Activated CD8-positive, alpha-beta memory T cell treated with anti-CD3 and anti-CD28 coated beads, Interleukin-2, amount 50 U/mL, for 24 hours (primary cell): ENCODE measurements around the gene RAD51D.
"Not testable (repeated sequence)": the region's sequence is repeated elsewhere in the genome, so short reads cannot be mapped to it uniquely, and the experiment has no call there.

Experiments used
- DNase-seq: peaks from one replicate; pipeline ENCODE4 v3.0.0-alpha.2; 2020; ENCODE audit errors: extremely low read depth

RAD51D gene

GRCh38 chr17:35141681-35142466 lies 22.2 kb upstream of the RAD51D start, which contains the start of gene NLE1:
Gene NLE1 (minus strand): TSS chr17:35142303. CDS start chr17:35142275, 28 bp downstream.
- peak; percentile 62 for DNase-seq

DNA sequence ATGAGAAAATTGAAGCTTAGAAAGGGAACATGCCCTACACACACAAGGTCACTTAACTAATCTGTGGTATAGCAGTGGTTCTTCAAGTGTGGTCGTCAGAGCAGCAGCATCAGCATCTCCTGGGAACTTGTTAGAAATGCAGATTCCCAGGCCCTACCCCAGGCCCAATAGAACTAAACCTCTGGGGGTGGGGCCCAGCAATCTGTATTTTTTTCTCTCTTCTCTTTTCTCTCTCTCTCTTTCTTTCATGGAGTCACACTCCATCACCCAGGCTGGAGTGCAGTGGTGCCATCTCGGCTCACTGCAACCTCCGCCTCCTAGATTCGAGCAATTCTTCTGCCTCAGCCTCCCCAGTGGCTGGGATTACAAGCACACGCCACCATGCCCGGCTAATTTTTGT lies 18.6 kb upstream of the RAD51D start:
- no peak for DNase-seq

- no peak for DNase-seq
These were observed 15.7 kb upstream of the RAD51D start for GRCh38 chr17:35135322-35135721.

GRCh38 chr17:35132816-35133550 lies 13.3 kb upstream of the RAD51D start:
- DNase-seq = no peak

DNA sequence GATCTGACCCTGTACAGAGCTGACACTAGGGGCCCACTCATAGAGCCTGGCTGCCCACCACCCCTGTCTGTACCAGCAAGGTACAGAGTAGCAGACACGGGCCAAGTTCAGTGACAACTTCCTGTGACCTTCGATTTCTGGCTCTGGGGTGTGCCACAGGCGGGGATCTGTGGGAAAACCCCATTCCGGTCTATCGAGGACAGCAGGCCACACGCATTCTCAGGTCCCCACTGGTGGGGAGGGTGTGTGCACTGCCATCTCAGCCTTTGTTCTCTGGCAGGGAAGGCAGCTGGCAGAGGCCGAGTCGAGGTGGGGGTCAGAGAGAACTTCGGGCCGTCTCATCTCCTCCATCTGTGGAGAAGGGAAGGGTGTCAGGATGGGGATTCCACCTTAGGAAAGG lies 12.4 kb upstream of the RAD51D start:
- no peak for DNase-seq

DNA sequence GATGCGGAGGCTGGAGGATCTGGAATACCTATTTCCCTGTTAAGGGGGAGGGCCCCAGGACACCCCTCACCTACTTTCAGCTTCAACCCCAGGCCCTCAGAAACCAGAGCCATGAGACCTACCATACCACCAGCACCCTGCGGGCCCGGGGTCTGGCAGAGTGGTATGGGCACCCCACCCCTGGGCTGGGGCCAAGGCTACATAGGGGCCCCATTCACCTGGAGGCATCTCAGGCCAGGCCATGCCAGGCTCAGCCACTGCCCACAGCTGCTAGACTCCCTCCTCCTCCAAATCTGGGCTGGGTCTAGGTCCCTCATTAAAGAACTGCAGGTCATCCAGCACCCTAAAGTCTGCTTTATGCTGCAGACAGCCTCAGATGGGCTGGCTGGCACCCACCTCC lies 10.7 kb upstream of the RAD51D start:
- DNase-seq = no peak

GRCh38 chr17:35129973-35130351 lies 10.3 kb upstream of the RAD51D start:
- DNase-seq = no peak

DNA sequence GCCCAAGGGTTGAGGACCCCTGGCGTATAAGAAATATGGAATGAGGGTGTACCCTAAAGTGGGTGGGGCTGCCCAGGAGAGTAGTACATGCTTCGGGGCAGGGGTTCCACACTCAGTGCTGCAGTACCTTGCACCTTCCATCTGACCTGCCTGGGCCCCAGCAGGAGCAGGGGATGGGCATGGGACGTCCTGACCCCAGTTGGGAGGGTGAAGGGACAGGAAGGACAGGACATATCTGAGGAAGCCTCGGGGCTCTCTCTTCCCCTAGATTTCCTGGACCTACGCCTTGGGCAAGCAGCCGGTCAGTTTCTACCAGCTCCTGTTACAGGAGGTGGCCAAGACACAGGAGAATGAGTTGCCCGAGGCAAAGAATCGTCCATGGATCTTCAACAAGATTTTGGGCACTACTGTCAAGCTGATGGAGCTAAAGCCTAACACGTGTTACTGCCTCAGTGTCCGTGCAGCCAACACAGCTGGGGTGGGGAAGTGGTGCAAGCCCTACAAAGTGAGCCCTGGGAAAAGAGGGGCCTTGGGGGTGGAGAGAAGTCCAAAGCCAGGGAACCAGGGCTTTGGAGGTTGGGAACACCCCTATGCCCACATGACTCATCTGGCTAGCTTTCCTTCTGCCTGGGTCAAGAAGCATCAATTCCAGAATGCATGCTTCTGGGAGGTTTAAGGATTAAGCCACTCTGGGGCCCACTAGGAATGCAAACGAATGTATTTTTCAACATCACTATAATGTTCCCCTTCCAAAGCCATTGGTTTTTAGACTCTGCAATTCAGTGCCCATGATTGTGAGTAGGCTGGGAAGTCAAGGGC lies 9.7 kb upstream of the RAD51D start:
- no peak for DNase-seq

GRCh38 chr17:35127751-35128514 lies 8.3 kb upstream of the RAD51D start:
- no peak for DNase-seq

DNA sequence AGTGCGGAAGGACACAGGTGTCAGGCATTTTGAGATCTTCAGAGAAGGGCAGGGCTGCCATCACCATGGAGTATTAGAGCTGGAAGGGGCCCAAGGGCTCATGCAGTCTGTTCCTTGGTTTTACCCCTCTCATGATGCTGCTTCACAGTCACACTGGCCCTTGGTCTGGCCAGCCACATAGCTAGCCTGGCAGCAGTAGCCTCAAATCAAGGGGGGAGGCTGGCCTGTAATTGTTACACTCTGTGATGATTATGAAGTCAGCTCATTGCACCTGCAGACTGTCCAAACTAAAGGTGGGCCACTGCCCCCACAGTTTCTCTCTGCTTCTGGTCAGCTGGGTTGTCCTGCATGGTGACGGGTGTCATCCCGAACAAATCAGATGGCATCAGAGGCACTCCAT lies 1.7 kb upstream of the RAD51D start, which contains the start of gene FNDC8:
FNDC8 (plus strand) TSS at position 301 of the 400 bp plus-strand sequence; CDS start at position 380, 79 bp downstream.
- no peak for DNase-seq

DNA sequence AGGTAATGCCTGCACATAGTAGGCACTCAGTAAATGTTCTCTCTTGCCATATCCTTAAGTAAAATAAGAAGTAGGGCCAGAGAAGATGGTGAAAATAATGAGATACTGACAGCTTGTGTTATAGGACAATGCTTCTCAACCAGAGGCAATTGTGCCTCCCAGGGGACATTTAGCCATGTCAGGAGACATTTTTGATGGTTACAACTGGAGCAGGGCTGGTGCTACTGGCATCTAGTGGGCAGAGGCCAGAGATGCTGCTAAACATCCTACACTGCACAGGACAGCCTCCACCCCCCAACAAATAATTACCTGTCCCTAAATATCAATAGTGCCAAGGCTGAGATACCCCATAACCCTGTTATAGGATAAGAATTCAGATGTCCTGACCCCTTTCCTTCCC lies 1.7 kb downstream of the RAD51D start:
- DNase-seq = no peak

DNA sequence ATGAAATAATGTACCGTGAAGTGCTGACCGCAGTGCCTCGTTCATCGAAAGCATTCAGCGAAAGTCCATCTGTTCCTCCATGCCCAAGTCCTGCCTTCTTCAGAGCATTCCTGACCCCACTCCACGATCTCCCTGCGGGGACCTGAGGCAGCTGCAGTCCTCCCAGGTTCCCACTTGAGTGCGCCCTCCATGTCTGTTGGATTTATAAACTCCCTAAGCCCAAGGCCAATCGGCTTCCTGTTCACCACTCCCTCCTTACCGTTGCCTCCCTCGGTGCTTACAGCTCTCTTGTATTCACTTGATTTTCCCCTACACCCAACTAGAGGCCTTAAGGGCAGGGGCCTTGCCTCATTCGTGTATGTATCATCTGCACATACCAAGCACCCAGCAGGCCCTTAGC lies 2.8 kb downstream of the RAD51D start:
- no peak for DNase-seq

DNA sequence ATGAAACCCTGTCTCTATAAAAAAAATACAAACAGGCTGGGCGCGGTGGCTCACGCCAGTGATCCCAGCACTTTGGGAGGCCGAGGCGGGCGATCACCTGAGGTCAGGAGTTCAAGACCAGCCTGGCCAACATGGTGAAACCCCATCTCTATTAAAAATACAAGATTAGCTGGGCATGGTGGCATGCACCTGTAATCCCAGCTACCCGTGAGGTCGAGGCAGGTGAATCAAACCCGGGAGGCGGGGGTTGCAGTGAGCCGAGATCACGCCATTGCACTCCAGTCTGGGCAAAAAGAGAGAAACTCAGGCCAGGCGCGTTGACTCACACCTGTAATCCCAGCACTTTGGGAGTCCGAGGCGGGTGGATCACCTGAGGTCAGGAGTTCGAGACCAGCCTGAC lies 8.9 kb downstream of the RAD51D start:
- DNase-seq = not testable (repeated sequence)

DNA sequence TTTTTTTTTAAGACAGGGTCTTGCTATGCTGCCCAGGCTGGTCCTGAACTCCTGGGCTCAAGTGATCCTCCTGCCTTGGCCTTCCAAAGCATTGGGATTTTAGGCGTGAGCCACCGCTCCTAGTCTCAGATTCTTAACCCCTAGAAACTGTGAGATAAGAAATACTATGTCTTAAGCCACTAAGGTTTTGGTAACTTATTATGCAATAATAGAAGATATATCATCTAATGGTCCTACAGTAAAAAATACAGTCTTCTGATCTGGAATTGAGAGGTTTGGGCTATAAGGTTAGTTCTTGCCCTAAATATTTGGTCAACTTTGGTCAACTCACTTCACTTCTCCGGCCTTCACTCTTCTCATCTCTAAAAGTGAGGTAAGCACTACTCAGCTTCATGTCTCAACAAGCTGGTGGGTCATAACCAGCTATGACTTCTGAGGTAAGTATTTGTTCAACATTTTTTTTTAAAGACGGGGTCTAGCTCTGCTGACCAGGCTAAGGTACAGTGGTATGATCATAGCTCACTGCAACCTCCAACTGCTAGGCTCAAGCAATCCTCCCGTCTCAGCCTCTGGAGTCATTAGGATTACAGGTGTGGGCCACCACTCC lies 14.7 kb downstream of the RAD51D start:
- DNase-seq = no peak

GRCh38 chr17:35103271-35103670 lies 16.4 kb downstream of the RAD51D start:
- no peak for DNase-seq

- no peak for DNase-seq
These were observed 17.9 kb downstream of the RAD51D start for GRCh38 chr17:35101725-35102124.

DNA sequence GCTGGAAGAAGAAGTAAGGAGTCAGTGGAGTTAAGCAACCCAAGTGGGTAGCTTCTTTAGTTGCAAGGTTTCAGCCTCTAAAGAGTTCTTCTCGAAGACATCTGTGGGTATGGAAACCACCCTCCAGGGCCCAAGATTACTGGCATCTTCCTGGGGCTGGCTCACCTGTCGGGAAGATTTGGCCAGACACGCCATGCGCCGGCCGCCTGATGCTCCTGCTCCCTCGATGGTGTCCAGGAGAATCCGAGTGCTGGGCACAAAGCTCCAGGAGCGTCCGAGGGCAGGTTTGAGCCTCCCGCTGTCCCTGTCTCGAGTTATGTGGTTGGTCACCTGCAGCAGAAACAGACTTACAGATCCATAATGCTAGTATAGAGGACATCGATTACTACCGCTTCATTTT lies 18.6 kb downstream of the RAD51D start:
- DNase-seq = no peak

GRCh38 chr17:35099908-35100307 lies 19.8 kb downstream of the RAD51D start:
- no peak for DNase-seq

DNA sequence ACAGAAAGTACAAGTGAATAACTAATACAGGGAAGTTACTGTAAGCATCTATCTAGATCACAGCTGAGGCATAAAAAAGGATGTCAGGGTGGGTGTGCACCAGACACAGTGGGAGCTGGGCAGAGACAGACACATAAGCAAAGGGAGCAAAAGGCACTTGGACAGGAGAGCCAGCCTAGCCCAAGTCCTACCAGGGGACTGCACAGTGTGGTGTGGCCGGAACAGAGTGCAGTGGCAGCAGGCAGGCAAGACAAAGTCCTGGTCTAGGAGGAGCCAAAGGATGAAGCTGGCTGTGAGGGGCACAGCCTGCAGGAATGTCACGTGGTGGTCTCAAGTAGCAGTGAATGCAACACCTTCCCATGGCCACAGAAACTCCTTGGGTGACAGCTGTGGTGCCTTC lies 21.9 kb downstream of the RAD51D start:
- DNase-seq = no peak

- no peak for DNase-seq
These were observed 23.9 kb downstream of the RAD51D start for GRCh38 chr17:35095741-35096140.

GRCh38 chr17:35094902-35095301 lies 24.8 kb downstream of the RAD51D start:
- DNase-seq = no peak
